DOHH2 (cell line): Measurements from ENCODE around the gene TRPM2.

Experiments used
- CTCF ChIP-seq: fragments of 200-600 bp; sonication (generic); IDR thresholded peaks from one replicate; pipeline ENCODE4 v1.5.1; 2014; ENCODE audit warnings: antibody characterized with exemption, mild to moderate bottlenecking, low read depth, low read length; ENCODE audit not compliant: poor library complexity, severe bottlenecking
- EZH2phosphoT487 ChIP-seq: fragments of 200-600 bp; sonication (generic); IDR thresholded peaks from 2 replicates; pipeline ENCODE4 v1.6.1; 2017; ENCODE audit warnings: borderline replicate concordance, mild to moderate bottlenecking, antibody characterized with exemption, low read length, moderate library complexity, mixed read lengths

- no peak for TF ChIP-seq CTCF
- TF ChIP-seq EZH2phosphoT487 = no peak
Measured at GRCh38 chr21:44326716-44327602, 26.5 kb upstream of the TRPM2 start.
